ENCODE measurements around the gene TBCK.
"Not testable (repeated sequence)": the region's sequence is repeated elsewhere in the genome, so short reads cannot be mapped to it uniquely, and the experiment has no call there.

TBCK gene

GRCh38 chr4:106315968-106316772 is at the start of gene TBCK, which contains the start of gene AIMP1:
Gene TBCK (minus strand): TSS chr4:106316209. CDS start chr4:106308960, 7,249 bp downstream.
Gene AIMP1 (plus strand): TSS chr4:106316550. CDS start chr4:106325010, 8,460 bp downstream.
- DNase-seq (ENCODE audit: low spot score): peak; percentile 74

DNA sequence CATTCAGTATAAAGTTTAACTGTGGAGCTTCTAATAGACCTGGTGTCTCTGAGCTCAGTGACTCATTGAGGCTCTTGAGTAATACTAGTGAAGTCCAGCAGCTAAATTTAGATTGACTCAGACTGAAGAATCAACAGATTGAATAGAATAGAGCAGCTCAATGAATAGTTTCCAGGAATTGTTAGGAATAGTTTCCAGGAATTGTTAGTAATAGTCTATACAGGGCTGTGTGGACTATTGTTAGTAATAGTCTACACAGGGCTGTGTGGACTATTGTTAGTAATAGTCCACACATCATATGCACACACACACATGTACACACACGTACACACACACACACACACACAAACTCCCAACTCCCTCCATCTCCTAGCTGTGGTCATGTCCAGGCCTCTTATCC is 49.6 kb upstream of the TBCK start:
- DNase-seq (ENCODE audit: low spot score): peak; percentile 86

DNA sequence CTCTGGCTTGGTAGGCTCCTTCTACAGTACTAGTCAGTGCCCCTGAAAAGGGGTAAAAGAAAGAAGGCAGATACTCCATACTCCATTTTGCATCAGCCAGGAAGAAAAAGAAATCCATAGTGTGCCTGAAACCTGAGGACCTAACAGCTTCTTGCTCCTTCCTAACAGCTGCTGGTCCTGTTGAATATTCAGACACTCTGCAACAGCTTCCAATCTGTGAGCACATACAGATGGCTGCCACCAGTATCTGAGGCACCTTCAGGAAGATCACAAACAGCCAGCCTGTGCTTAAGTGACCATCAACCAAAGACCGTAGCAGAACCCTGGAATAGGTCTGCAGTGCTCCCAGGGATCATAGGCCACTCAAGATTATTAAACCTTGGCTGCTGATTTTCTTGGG is 48.3 kb upstream of the TBCK start:
- no peak for DNase-seq (ENCODE audit: low spot score)

DNA sequence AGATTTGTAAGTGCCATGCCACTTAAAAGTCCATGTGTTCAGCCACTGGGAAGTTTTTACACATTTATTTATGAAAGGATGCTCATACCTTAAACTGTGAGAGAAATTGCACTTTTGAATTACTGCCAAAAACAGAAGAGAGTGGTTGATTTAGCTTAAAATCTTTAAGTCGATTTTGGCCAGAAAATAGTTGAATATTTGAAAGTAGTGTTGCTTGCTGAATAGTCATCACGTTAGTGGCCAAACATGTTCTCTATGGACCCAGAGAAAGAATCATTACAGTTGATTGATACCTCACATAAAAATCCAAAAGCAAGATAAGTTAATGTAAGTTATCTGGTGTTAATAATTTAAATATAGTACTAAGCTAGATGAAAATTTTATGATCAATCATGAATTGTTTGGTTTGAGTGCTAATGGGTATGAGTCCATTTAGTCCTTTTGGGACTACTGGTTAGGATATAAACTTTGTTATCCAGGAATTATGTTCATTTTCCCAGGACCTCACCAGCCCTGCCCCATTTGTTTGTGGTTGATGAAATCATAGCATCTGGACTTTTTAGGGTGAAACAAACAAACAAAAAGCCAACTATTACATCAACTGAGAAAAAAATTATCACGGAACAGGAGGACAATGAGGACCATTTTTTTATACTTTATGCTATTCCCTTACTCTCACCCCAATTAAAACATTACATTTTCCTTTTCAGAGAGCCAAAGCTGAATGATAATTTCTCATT is 46.2 kb upstream of the TBCK start:
- no peak for DNase-seq (ENCODE audit: low spot score)

GRCh38 chr4:106358899-106359298 is 42.9 kb upstream of the TBCK start:
- DNase-seq (ENCODE audit: low spot score): no peak

- DNase-seq (ENCODE audit: low spot score): no peak
Observed at GRCh38 chr4:106355193-106355592, 39.2 kb upstream of the TBCK start.

DNA sequence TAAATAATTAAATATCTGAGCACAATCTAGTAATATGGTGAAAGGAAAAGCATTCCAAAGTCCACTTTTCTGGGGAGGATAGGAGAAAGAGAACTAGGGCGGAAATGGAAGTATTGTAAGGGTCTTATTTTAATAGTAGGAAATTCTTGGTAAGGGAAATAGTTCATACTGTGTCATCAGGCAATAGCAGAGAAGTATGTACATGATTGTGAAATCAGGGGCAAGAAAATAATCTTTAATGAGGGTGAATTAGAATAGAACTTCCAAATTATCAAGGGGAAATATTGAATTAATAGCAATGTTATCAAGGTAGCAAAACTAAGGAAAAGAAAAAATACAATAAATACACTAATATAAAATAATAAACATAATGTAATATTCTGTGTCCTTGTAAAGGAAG is 37.8 kb upstream of the TBCK start:
- no peak for DNase-seq (ENCODE audit: low spot score)

- DNase-seq (ENCODE audit: low spot score): no peak
Observed at GRCh38 chr4:106351016-106351415, 35.0 kb upstream of the TBCK start.

DNA sequence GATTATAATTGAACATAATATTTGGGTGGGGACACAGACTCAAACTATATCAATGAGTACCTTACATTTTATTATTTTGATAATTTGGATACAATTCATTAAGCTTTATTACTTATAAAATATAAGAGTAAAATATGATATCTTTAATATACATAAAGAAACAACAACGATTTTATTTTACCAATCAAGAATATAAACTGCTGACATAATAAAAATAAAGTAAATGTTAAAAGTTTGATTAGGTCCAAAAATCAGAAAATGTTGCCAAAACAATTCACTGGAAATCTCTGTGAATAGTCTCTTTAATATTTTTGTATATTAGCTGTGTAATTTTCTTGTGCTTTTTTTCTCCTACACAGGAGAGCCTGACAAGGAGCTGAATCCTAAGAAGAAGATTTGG is 31.2 kb upstream of the TBCK start:
- no peak for DNase-seq (ENCODE audit: low spot score)

DNA sequence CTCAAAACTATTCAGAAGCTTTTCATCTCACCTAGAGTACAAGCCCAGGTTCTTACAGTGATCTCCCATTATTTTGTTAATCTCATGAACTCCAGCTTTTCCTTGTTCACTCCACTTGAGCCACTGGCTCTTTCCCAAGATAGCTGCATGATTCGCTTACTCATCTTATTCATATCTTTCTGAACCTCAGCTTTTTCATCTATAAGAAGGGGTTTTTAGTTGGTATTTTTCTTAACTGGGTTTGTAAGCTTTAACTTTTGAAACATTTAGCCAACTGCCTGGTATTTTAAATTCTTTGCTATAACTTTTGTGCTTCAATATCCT is 28.6 kb upstream of the TBCK start:
- peak; percentile 18 for DNase-seq (ENCODE audit: low spot score)

- peak; percentile 25 for DNase-seq (ENCODE audit: low spot score)
Observed at GRCh38 chr4:106343865-106344646, 28.0 kb upstream of the TBCK start.

DNA sequence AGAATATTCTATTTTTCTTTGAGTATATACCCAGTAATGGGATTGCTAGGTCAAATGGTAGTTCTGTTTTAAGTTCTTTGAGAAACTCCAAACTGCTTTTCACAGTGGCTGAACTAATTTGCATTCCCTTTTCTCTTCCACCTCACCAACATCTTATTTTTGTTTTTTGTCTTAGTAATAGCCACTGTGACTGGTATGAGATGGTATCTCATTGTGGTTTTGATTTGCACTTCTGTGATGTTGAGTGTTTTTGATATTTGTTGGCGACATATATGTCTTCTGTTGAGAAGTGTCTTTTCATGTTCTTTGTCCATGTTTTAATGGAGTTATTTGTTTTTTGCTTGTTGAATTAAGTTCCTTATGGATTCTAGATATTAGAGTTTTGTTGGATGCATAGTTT is 24.8 kb upstream of the TBCK start:
- DNase-seq (ENCODE audit: low spot score): no peak

DNA sequence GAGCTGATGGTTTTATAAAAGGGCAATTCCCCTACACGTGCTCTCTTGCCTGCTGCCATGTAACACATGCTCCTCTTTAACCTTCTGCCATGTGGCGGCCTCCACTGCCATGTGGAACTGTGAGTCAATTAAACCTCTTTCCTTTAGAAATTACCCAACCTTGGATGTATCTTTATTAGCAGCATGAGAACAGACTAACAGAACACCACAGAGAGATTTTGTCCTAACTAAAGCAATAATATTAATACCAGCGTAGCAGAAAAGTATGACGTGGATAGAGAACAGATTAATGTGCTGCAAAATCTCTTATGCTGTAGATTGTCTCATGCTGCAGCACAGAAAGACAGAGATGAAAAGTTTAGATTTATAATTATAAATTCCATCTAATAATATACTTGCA is 23.4 kb upstream of the TBCK start:
- DNase-seq (ENCODE audit: low spot score): no peak

DNA sequence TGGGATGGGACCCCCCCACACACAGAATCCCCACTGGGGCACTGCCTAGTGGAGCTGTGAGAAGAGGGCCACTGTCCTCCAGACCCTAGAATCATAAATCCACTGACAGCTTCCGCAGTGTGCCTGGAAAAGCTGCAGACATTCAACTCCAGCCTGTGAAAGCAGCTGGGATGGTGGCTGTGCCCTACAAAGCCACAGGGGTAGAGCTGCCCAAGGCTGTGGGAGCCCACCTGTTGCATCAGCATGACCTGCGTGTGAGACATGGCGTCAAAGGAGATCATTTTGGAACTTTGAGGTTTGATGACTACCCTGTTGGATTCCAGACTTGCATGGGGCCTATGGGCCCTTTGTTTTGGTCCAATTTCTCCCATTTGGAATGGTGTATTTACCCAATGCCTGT is 22.7 kb upstream of the TBCK start:
- DNase-seq (ENCODE audit: low spot score): no peak

- no peak for DNase-seq (ENCODE audit: low spot score)
Observed at GRCh38 chr4:106337916-106338315, 21.9 kb upstream of the TBCK start.

DNA sequence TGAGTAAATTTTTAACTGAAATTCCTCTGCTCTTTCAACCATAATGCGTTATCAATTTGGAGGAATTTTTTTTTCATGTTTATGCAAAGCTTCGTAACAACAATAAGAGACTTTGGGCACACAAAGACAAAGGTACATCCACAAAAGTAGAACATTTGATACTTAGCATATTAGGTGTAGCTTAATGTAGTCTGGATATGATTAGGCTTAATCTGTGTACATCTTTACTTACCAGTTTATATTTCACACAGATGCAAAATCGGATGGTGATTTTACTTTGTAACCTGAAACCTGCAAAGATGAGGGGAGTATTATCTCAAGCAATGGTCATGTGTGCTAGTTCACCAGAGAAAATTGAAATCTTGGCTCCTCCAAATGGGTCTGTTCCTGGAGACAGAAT is 20.6 kb upstream of the TBCK start:
- no peak for DNase-seq (ENCODE audit: low spot score)

DNA sequence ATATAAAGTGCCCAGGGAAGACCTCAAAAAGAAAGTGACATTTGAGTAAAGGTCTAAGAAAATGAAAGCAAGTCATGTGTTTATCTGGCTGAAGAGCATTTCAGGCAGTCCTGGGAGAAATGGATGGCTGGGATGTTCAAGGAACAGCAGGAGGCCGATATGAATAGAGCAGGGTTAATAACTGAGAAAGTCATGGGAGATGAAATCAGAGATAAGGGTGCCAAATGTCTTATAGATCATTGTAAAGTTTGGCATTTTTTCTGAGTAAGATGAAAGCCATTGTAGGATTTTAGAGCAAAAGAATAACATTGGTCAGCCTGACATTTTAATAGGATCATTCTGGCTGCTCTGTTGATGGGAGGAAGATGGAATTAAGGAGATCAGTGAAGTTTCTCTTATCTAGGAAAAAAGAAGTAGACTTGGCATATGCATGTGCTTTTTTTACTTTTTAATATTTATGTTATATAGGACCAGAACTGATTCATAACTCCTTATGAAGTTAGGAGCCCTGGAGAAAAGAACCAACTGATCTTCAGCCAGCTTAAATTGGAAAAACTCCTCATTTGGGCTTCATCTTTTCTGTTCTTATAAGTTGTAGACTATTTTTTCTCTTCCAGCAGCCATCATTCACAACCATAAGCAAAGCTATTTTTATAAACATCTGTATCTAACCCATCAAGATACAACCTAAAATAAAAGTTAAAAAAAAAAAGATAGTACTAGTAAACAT is 18.9 kb upstream of the TBCK start:
- DNase-seq (ENCODE audit: low spot score): no peak

DNA sequence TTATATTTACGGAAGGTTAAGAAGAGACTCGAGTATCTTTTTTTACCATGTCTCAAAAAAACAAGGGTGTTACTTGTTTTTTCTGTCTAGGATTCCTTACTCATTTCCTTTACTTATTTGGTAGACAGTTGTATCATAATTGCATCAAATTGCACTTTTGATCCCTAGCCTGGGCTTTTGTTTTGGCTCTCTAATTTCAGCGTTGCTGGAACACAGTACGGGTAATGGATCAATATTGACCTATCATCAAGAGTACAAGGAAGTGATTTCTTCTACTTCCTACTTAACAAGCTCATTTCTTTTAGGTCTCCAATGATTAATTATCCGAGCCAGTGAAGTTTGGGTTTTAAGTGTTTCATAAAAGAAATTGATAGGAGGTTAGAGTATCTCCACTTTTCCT is 17.2 kb upstream of the TBCK start:
- no peak for DNase-seq (ENCODE audit: low spot score)

DNA sequence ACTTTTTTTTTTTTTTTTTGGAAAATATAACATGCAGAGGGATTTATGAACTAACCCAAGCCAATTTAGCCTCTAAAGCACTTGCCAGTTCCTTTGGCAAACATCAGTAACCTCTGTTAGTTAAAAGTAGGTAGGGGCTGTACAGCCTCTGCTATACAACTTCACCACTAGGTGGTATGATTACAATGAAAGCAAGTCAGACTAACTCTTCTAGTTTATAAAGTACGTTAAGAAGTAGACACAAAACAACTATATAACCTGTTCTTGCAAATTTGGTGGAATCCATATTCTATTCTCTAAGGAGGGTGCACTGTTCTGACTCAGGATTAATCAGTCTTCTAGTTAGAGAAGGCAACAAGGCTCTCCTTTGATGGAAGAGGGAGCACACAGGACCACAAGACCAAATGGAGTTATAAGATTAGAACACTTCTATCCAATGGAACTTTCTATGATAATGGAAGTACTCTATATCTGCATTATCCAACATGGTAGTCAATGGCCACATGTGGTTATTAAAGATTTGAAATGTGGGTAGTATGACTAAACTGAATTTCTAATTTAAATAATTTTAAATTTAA is 13.1 kb upstream of the TBCK start:
- DNase-seq (ENCODE audit: low spot score): peak; percentile 44

GRCh38 chr4:106325800-106326199 is 9.8 kb upstream of the TBCK start:
- DNase-seq (ENCODE audit: low spot score): no peak

GRCh38 chr4:106323119-106323518 is 7.1 kb upstream of the TBCK start:
- DNase-seq (ENCODE audit: low spot score): no peak

- not testable (repeated sequence) for DNase-seq (ENCODE audit: low spot score)
Observed at GRCh38 chr4:106321814-106322213, 5.8 kb upstream of the TBCK start.

Measured in COLO829 (cell line).